Pons (tissue), 1 donor: ENCODE measurements around the gene TPRA1.
"Not testable (repeated sequence)": the region's sequence is repeated elsewhere in the genome, so short reads cannot be mapped to it uniquely, and the experiment has no call there.

ENCODE experiments used
- DNase-seq: peaks from one replicate; pipeline ENCODE4 v3.0.0-alpha.2; 2016; ENCODE audit warnings: low spot score

TPRA1 gene

DNA sequence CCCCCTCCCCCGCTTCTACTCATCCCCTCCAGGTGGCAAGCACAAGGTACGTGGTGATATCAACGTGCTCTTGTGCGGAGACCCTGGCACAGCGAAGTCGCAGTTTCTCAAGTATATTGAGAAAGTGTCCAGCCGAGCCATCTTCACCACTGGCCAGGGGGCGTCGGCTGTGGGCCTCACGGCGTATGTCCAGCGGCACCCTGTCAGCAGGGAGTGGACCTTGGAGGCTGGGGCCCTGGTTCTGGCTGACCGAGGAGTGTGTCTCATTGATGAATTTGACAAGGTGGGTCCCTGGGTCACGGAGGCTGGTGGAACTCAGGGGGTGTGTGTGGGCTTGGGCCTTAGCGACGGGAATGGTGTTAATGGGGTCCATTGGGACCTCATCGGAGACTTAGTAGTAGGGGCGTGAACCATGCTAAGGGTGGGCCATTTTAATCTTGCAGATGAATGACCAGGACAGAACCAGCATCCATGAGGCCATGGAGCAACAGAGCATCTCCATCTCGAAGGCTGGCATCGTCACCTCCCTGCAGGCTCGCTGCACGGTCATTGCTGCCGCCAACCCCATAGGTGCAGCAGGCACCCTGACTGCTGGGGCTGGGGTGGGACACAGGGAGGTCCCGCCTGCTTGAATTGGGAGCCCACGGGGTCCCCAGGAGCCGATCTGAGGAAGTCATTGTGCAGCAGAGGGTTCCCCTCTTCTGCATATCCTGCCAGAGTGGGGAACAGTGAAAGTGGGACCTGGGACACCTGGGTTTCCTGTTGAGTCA is 26.5 kb upstream of the TPRA1 start:
- no peak for DNase-seq

DNA sequence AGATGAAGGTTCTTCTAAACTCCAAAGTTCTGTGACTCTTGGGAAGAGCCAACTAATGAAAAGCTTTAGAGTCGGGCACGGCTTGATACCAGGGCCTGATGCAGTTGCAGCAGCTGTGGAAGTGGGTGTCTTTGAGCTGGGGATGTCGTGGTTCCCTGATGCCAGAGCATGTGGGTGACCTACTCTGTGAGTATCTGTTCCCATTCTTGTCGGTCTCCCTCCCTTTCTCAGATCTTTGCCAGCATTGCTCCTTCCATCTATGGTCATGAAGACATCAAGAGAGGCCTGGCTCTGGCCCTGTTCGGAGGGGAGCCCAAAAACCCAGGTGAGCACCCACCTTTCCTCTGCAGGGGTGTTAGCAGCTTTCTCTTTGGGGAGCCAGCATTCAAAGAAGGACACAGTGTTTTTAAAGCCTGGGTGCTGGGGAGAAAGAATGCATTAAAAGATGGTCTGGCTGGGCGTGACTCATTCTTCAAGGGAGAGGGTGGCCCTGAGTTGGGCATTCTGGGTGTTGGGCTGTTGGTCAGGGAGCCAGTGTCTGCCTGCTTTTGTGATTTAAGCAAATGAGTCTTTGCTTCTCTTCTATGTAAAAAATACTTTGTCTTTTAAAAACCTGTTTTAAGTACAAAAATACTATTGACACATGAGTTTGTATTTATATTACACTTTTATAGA is 25.2 kb upstream of the TPRA1 start:
- no peak for DNase-seq

DNA sequence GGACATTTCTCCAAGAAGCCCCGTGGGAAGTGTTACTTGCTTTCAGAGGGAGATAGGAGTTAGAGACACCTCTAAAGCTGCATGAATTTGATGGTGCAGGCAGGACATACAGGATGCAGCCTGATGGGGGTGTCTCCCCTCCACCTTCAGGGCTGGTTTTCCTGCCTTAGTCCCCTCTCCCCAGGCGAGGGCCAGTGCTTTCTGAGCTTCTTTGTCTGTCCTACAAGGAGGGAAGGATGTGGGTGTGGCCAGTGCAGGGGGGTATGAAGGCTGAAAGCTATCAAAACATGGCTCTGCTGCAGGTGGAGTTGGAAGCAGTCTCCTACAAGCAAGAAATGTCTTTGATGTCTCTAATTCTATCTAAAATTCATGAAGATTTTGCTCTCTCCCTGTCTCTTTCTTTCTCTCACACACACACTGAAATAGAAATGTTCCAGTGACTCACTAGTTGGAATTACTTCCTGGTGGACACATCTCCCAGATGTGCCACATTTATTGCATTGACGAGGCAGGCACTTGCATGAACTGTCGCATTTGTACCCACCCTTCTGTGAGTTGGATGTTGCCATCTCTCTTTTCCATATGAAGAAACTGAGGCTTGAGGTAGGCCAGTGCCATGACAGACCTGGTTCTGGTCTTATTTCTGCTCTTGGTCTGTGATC is 24.5 kb upstream of the TPRA1 start:
- DNase-seq = no peak

DNA sequence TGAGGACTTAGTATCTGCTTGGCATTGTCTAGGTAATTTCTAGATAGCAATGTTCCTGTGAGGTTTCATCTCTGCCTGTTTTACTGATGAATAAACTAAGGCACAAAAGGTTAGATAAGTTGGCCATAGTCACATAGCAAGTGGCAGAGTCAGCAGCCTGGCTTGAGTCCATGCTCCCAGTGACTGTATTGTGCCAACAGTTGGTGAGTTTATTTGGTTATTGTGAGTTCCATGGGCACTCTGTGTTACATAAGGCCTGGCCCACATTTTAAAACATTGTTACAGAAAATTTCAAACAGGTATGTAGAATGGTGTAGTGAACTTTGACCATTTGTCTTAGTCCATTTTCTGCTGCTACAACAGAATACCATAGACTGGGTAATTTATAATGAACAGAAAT is 22.9 kb upstream of the TPRA1 start:
- DNase-seq = no peak

DNA sequence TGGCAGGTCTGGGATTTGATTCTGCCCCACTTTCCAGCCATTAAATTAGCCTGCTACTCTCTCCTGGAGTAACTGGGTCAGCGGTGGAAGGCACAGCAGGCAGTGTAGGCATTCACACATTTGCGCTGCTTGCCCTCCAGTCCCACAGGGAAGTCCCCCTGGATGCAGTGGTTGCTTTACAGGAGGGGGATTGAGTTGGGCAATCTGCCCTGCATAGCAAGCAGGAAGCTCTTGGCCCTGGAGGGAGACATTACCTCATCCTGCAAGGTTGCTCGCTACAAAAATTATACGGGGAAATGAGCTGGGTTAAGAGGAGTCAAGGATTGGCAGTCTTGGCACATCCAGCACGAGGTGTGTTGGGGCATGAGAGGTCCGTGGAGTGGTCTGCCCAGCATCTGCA is 22.4 kb upstream of the TPRA1 start:
- no peak for DNase-seq

- no peak for DNase-seq
These were observed 20.7 kb upstream of the TPRA1 start for GRCh38 chr3:127611251-127611650.

DNA sequence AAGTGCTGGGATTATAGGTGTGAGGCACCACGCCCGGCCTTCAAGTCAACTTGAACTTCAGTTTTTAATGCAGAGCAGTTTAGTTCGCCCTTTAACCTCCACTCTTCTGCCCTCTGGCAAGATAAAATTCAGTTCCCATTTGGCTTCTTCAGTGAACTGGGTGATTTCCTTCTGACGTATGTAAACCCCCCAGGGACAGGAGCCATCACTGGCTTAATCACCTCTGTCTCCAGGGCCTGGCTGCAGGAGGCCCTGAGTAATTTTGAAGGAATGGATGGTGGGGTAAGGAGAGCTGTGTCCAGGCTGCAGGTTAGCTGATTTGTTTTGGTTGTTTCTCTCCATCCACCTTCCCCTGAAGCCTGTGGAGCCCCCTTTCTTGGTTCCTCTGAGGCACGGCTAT is 19.6 kb upstream of the TPRA1 start:
- no peak for DNase-seq

DNA sequence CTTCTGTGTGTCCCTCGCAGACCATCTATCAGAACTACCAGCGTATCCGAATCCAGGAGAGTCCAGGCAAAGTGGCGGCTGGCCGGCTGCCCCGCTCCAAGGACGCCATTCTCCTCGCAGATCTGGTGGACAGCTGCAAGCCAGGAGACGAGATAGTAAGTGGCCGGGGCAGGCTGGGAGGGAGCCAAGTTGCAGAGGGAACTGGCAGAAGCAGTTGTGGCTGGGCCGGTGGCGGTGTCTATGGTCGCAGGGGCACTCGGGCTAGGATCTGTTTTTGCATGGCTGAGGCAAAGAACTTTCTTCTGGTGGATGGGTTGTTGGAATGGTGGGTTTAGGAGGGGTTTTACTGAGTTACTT is 17.8 kb upstream of the TPRA1 start:
- no peak for DNase-seq

DNA sequence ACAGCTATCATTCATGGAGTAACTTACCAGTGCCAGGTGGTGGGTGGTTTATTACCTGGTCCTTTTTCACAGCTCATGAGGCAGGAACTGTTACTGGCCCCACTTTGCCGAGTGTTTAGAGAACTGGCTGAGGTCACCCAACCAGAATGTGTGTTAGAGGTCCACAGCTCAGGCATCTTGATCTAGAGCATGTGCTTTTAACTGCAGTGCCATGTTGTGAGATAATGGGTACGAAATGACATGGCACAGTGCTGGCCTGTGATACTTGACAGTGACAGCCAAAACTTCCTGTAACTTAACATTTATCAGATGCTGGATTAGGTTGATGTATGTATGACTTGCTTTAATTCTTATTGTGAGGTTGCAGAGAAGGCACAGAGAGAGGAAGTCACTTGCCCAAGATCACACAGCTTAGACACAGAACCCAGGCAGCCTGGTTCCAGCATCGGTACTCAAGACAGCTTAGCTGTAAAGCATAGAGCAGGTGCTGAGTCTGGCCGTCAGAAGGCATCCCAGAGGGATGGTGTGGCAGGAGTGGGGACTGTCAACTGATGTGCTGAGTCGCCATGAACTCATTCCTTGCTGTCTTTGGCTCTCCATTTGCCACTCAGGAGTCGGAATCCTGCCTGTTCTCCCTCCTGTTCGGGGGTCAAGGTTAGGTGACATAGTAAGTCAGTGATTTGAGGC is 17.3 kb upstream of the TPRA1 start:
- DNase-seq = no peak

GRCh38 chr3:127606981-127607595 is 16.6 kb upstream of the TPRA1 start:
- no peak for DNase-seq

DNA sequence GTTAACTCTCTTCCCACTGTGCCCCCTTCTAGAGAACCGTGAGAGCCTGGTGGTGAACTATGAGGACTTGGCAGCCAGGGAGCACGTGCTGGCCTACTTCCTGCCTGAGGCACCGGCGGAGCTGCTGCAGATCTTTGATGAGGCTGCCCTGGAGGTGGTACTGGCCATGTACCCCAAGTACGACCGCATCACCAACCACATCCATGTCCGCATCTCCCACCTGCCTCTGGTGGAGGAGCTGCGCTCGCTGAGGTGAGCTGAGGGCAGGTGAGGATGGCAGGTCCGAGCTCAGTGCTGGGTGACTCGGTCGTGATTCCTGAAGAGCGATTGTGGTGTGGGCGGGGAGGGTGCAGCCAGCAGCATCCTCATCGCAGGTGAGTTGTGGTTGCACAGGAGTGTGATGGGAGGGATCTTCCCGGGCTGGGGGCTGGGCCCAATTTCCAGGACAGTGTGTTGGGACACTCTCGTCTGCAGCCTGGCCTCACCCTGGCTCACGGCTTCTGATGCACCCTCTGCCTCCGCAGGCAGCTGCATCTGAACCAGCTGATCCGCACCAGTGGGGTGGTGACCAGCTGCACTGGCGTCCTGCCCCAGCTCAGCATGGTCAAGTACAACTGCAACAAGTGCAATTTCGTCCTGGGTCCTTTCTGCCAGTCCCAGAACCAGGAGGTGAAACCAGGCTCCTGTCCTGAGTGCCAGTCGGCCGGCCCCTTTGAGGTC is 15.7 kb upstream of the TPRA1 start:
- no peak for DNase-seq

- DNase-seq = not testable (repeated sequence)
These were observed 15.0 kb upstream of the TPRA1 start for GRCh38 chr3:127605547-127605946.

DNA sequence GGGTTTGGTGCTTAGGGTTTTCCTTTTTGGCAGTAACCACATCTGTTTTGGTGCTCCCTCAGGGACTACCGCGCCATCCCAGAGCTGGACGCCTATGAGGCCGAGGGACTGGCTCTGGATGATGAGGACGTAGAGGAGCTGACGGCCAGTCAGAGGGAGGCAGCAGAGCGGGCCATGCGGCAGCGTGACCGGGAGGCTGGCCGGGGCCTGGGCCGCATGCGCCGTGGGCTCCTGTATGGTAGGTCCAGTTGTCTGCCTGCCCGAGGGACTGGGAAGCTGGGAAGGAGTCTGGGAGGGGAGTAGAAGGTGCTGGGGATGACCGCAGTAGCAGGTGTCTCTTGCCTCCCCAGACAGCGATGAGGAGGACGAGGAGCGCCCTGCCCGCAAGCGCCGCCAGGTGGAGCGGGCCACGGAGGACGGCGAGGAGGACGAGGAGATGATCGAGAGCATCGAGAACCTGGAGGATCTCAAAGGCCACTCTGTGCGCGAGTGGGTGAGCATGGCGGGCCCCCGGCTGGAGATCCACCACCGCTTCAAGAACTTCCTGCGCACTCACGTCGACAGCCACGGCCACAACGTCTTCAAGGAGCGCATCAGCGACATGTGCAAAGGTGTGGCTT is 14.1 kb upstream of the TPRA1 start:
- DNase-seq = no peak

DNA sequence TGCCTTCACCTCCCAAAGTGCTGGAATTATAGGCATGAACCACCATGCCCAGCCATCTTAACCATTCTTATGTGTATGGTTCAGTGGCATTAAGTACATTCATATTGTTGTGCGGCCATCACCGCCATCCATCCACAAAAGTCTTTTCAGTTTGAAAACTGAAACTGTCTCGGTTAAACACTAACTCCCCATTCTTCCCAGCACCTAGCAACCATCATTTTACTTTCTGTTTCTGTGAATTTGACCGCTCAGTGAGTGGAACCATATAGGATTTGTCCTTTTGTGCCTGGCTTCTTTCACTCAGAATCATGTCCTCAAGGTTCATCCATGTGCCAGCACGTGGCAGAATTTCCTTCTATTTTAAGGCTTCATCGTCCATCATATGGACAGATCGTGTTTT is 13.5 kb upstream of the TPRA1 start:
- no peak for DNase-seq

DNA sequence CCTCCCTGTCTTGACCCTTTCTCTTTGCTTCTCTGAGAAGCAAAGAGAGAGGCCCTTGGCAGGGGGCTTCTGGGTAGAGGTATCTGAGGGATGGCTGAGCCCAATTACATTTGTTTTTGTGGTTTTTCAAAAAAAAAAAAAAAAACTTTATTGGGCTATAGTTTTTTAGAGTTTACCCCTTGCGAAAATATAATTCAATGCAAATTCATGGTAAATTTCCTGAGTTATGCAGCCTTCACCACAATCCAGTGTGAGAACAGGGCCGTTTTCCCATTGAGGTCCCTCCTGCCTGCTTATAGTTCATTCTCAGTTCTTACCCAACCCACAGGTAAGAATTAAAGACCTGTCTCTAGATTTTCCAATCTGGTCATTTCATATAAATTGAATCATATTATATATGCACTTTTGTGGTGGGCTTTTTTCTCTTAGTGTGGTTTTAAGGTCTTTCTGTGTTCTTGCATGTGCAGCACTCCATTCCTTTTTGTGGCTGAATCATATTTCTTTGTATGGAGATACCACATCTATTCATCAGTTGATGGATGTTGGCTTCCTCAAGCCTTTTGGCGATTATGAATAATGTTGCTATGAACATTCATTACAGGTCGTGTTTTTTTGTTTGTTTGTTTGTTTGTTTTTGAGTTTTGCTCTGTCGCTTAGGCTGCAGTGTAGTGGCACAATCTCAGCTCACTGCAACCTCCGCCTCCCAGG is 10.4 kb upstream of the TPRA1 start:
- no peak for DNase-seq

GRCh38 chr3:127598841-127599570 is 8.5 kb upstream of the TPRA1 start:
- no peak for DNase-seq

- no peak for DNase-seq
These were observed 6.7 kb upstream of the TPRA1 start for GRCh38 chr3:127597020-127597771.

GRCh38 chr3:127595303-127595702 is 4.8 kb upstream of the TPRA1 start:
- no peak for DNase-seq

- DNase-seq = no peak
These were observed 2.6 kb upstream of the TPRA1 start for GRCh38 chr3:127593178-127593577.
